Measurements from ENCODE around the gene ST3GAL3.

ST3GAL3 gene

GRCh38 chr1:43835082-43836021 lies 128.0 kb downstream of the ST3GAL3 start:
- TF ChIP-seq POLR2AphosphoS5 (IDR thresholded peaks at IDR 0.05; ENCODE audit: low read depth, low read length), result no peak
- TF ChIP-seq REST (IDR thresholded peaks at IDR 0.05; ENCODE audit: insufficient read depth in 1 of 2, low read depth in 2 of 2, low read length in 2 of 2), result no peak
- no peak for TF ChIP-seq SIN3A (IDR thresholded peaks at IDR 0.05; ENCODE audit: borderline replicate concordance, insufficient read depth, low read length)
- no peak for TF ChIP-seq FOXP2 (optimal IDR thresholded peaks at IDR 0.05; ENCODE audit: borderline replicate concordance, extremely low read depth, extremely low read length, insufficient read depth)
- no peak for TF ChIP-seq TAF1 (IDR thresholded peaks at IDR 0.05; ENCODE audit: borderline replicate concordance, insufficient read depth, low read length)

DNA sequence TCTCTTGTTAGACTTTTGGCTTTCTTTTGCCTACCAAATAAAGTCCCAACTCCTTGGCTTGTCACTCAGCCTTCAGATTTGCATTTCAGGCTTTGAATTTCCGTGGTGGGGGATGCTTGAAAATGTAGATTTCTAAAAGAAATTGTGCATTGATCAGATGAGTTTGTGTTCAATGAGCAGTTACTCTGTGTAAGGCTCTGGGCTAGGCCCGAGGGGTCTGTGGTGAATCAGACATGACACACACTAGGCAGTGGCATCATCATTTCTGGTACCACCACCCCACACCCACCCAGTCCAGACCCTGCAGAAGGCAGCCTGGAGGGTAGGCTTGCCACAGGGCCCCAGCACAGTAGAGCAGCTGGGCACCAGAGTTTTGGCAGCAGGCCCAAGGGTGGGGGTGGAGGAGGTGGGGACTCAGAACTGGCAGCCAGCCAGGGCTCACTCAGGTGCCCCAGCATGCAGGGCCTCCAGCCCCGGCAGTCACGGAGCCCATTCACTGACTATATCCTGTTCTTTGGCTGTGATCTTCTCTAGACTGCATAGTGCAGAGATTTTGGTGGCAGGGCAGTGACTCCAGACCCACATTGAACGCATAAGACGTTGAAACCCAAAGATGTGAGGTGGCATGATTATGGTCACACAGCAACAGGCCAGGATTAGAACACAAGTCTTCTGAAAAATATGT lies 129.1 kb downstream of the ST3GAL3 start:
- no peak for TF ChIP-seq REST (IDR thresholded peaks at IDR 0.05; ENCODE audit: insufficient read depth in 1 of 2, low read depth in 2 of 2, low read length in 2 of 2)
- no peak for TF ChIP-seq POLR2AphosphoS5 (IDR thresholded peaks at IDR 0.05; ENCODE audit: low read depth, low read length)
- no peak for TF ChIP-seq SIN3A (IDR thresholded peaks at IDR 0.05; ENCODE audit: borderline replicate concordance, insufficient read depth, low read length)
- no peak for TF ChIP-seq TAF1 (IDR thresholded peaks at IDR 0.05; ENCODE audit: borderline replicate concordance, insufficient read depth, low read length)
- TF ChIP-seq FOXP2 (optimal IDR thresholded peaks at IDR 0.05; ENCODE audit: borderline replicate concordance, extremely low read depth, extremely low read length, insufficient read depth), result no peak

DNA sequence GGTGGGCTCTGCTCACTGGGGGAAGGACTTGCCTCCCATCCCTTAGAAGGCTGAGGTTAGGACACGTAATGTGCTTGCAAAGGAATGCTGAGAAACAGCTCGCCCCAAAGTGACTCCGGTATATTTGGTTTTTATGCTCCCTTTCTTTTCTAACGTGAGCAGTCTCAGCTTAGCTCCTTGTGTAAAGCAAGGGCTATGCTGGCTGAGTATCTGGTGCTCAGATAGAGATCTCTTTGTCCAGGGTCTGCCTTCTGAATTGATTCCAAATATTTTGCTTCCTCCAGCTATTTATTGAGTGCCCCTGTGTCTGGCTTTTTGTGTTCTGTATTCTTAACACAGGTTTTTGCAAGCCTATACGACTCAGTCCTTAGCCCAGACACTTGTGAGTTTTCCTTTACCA lies 131.7 kb downstream of the ST3GAL3 start:
- no peak for TF ChIP-seq FOXP2 (optimal IDR thresholded peaks at IDR 0.05; ENCODE audit: borderline replicate concordance, extremely low read depth, extremely low read length, insufficient read depth)
- TF ChIP-seq POLR2AphosphoS5 (IDR thresholded peaks at IDR 0.05; ENCODE audit: low read depth, low read length), result no peak
- no peak for TF ChIP-seq TAF1 (IDR thresholded peaks at IDR 0.05; ENCODE audit: borderline replicate concordance, insufficient read depth, low read length)
- no peak for TF ChIP-seq SIN3A (IDR thresholded peaks at IDR 0.05; ENCODE audit: borderline replicate concordance, insufficient read depth, low read length)
- no peak for TF ChIP-seq REST (IDR thresholded peaks at IDR 0.05; ENCODE audit: insufficient read depth in 1 of 2, low read depth in 2 of 2, low read length in 2 of 2)

DNA sequence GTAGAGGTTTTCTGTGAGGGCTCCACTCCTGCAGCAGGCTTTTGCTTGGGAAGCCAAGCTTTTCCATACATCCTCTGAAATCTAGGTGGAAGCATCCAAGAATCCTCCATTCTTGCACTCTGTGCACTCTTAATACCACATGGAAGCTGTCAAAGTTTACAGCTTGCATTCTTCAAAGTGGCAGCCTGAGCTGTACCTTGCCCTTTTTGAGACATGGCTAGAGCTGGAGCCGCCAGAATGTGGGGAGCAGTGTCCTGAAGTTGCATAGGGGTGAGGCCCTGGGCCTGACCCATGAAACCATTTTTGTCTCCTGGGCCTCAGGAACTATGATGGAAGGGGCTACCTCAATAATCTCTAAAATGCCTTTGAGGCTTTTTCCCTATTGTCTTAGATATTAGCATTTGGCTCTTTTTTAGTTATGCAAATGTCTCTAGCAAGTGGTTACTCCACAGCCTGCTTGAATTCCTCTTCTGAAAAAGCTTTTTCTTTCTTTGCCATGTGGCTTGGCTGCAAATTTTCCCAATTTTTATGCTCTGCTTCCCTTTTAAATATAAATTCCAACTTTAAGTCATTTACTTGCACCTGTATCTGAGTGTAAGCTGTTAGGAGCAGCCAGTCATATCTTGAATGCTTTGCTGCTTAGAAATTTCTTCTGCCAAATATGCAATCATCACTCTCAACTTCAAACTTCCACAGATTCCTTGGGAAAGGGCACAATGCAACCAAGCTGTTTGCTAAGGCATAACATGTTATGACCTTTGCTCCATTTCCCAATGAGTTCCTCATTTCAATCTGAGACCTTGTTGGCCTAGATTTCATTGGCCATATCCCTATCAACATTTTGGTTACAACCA lies 134.2 kb downstream of the ST3GAL3 start:
- TF ChIP-seq REST (IDR thresholded peaks at IDR 0.05; ENCODE audit: insufficient read depth in 1 of 2, low read depth in 2 of 2, low read length in 2 of 2) (no peak), FOXP2 (optimal IDR thresholded peaks at IDR 0.05; ENCODE audit: borderline replicate concordance, extremely low read depth, extremely low read length, insufficient read depth) (no peak), TAF1 (IDR thresholded peaks at IDR 0.05; ENCODE audit: borderline replicate concordance, insufficient read depth, low read length) (no peak), SIN3A (IDR thresholded peaks at IDR 0.05; ENCODE audit: borderline replicate concordance, insufficient read depth, low read length) (no peak), POLR2AphosphoS5 (IDR thresholded peaks at IDR 0.05; ENCODE audit: low read depth, low read length) (no peak)

Measured in PFSK-1 (cell line).